ENCODE measurements around the gene POPDC2.

The POPDC2 gene

GRCh38 chr3:119669906-119670570 lies 9.6 kb upstream of the POPDC2 start:
- no peak for DNase-seq

GRCh38 chr3:119665954-119666559 lies 5.7 kb upstream of the POPDC2 start:
- DNase-seq: no peak

GRCh38 chr3:119664850-119665379 lies 4.5 kb upstream of the POPDC2 start:
- no peak for DNase-seq

- no peak for DNase-seq
Measured at GRCh38 chr3:119664370-119664769, 4.0 kb upstream of the POPDC2 start.

- no peak for DNase-seq
Measured at GRCh38 chr3:119663885-119664284, 3.5 kb upstream of the POPDC2 start.

GRCh38 chr3:119662604-119663373 lies 2.4 kb upstream of the POPDC2 start:
- DNase-seq: peak; percentile 42

GRCh38 chr3:119659606-119660291 lies 640 bp downstream of the POPDC2 start:
- DNase-seq: no peak

- no peak for DNase-seq
Measured at GRCh38 chr3:119658994-119659393, 1.4 kb downstream of the POPDC2 start.

- no peak for DNase-seq
Measured at GRCh38 chr3:119657887-119658702, 2.3 kb downstream of the POPDC2 start.

GRCh38 chr3:119653876-119654275 lies 6.5 kb downstream of the POPDC2 start:
- no peak for DNase-seq

- DNase-seq: peak; percentile 45
Measured at GRCh38 chr3:119652306-119653033, 7.9 kb downstream of the POPDC2 start.

- DNase-seq: no peak
Measured at GRCh38 chr3:119649761-119650160, 10.6 kb downstream of the POPDC2 start.

- no peak for DNase-seq
Measured at GRCh38 chr3:119647843-119648575, 12.4 kb downstream of the POPDC2 start.

GRCh38 chr3:119647171-119647570 lies 13.2 kb downstream of the POPDC2 start:
- DNase-seq: no peak

GRCh38 chr3:119645813-119646212 lies 14.6 kb downstream of the POPDC2 start:
- no peak for DNase-seq

GRCh38 chr3:119644481-119644880 lies 15.9 kb downstream of the POPDC2 start:
- DNase-seq: no peak

- DNase-seq: no peak
Measured at GRCh38 chr3:119643528-119643927, 16.9 kb downstream of the POPDC2 start.

- no peak for DNase-seq
Measured at GRCh38 chr3:119642746-119643473, 17.5 kb downstream of the POPDC2 start.

- DNase-seq: no peak
Measured at GRCh38 chr3:119641416-119641815, 19.0 kb downstream of the POPDC2 start.

Data from left hindlimb (tissue), 1 donor.